Glutamatergic neuron (in vitro differentiated cells): ENCODE data around the gene CDH23. TPM values are rescaled to one million over a fixed set of nuclear protein-coding genes. Genes with fewer than 3 reads are reported as not detected.

Source experiments
- DNase-seq: peaks from one replicate; pipeline ENCODE4 v3.0.0; 2022
- H3K27ac Mint-ChIP-seq: one replicate; pipeline ENCODE4 v1.8.0; 2020; ENCODE audit warnings: mild to moderate bottlenecking, mixed read lengths, inconsistent platforms; ENCODE audit not compliant: unreplicated experiment
- H3K27me3 Mint-ChIP-seq: one replicate; pipeline ENCODE4 v1.8.0; 2020; ENCODE audit warnings: mild to moderate bottlenecking, moderate library complexity, mixed read lengths, inconsistent platforms; ENCODE audit not compliant: unreplicated experiment
- H3K36me3 Mint-ChIP-seq: one replicate; pipeline ENCODE4 v1.8.0; 2020; ENCODE audit warnings: mild to moderate bottlenecking, mixed read lengths, inconsistent platforms; ENCODE audit not compliant: unreplicated experiment
- H3K4me1 Mint-ChIP-seq: one replicate; pipeline ENCODE4 v1.8.0; 2020; ENCODE audit warnings: mild to moderate bottlenecking, low read depth, mixed read lengths, inconsistent platforms; ENCODE audit not compliant: unreplicated experiment
- H3K4me3 Mint-ChIP-seq: one replicate; pipeline ENCODE4 v1.8.0; 2020; ENCODE audit warnings: mild to moderate bottlenecking, mixed read lengths, inconsistent platforms; ENCODE audit not compliant: unreplicated experiment
- H3K9me3 Mint-ChIP-seq: one replicate; pipeline ENCODE4 v1.8.0; 2020; ENCODE audit warnings: mild to moderate bottlenecking, moderate library complexity, mixed read lengths, inconsistent platforms; ENCODE audit not compliant: unreplicated experiment
- total RNA-seq: library from RNA; stranded (reverse); fragmentation: NEBNext Ultra II Directional; extraction: Animal tissue kit (Norgen Biotek cat#: 25700); gene quantifications from one replicate; pipeline ENCODE4 v1.2.1, GENCODE V29; 2021; ENCODE audit not compliant: unreplicated experiment
- TF ChIP-seq, protein P1 (sequence below): fragments of 200-600 bp; sonication (generic); IDR thresholded peaks from one replicate; pipeline ENCODE4 v1.5.0; 2021; ENCODE audit not compliant: partially characterized antibody, unreplicated experiment

Gene CDH23
- total RNA-seq, 1 donor from 2014 or later = 2.0 TPM

DNA sequence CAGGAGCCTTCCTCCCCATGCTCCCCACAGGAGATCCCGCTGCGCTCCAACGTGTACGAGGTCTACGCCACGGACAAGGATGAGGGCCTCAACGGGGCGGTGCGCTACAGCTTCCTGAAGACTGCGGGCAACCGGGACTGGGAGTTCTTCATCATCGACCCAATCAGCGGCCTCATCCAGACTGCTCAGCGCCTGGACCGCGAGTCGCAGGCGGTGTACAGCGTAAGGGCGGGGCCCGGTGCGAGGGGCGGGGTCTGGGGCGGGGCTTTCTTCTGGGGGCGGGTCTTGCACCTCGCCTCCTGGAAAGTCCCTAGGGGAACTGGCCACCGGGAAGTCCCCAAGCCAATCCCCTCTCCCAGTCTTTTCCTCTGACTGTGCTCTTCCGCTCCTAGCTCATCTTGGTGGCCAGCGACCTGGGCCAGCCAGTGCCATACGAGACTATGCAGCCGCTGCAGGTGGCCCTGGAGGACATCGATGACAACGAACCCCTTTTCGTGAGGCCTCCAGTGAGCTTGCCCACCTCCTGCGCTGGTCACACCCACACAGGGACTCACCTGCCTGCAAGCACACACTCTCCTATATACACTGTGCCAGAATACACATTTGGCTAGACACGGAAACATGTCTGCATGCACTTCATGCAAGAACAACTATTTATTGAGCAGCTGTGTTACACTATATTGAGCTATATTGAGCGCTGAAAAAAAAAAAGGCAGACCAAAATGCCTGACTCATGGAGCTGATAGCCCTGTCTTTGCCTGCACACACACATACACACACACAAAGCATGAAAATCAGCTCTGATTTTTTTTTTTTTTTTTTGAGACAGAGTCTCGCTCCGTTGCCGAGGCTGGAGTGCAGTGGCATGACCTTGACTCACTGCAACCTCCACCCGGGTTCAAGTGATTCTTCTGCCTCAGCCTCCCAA is 409.3 kb downstream of the CDH23 start:
- Mint-ChIP-seq H3K4me1 (peaks cover 12% of the 10 kb centered on the region), H3K36me3 (peaks cover 4% of the 10 kb centered on the region), H3K4me3 (no peak overlapping the region), H3K9me3 (peaks cover 4% of the 10 kb centered on the region), H3K27ac (no peak overlapping the region), H3K27me3 (peaks cover 14% of the 10 kb centered on the region)
- TF ChIP-seq, protein P1, sequence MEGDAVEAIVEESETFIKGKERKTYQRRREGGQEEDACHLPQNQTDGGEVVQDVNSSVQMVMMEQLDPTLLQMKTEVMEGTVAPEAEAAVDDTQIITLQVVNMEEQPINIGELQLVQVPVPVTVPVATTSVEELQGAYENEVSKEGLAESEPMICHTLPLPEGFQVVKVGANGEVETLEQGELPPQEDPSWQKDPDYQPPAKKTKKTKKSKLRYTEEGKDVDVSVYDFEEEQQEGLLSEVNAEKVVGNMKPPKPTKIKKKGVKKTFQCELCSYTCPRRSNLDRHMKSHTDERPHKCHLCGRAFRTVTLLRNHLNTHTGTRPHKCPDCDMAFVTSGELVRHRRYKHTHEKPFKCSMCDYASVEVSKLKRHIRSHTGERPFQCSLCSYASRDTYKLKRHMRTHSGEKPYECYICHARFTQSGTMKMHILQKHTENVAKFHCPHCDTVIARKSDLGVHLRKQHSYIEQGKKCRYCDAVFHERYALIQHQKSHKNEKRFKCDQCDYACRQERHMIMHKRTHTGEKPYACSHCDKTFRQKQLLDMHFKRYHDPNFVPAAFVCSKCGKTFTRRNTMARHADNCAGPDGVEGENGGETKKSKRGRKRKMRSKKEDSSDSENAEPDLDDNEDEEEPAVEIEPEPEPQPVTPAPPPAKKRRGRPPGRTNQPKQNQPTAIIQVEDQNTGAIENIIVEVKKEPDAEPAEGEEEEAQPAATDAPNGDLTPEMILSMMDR = no peak
- DNase-seq = no peak

- DNase-seq = no peak
- Mint-ChIP-seq H3K4me1 (peaks cover 12% of the 10 kb centered on the region), H3K9me3 (peaks cover 4% of the 10 kb centered on the region), H3K27ac (no peak overlapping the region), H3K4me3 (no peak overlapping the region), H3K27me3 (peaks cover 14% of the 10 kb centered on the region), H3K36me3 (peaks cover 4% of the 10 kb centered on the region)
- TF ChIP-seq, protein P1 = no peak
Measured at GRCh38 chr10:71806704-71807556, 410.2 kb downstream of the CDH23 start.

- no peak for DNase-seq
- Mint-ChIP-seq H3K9me3 (peaks cover 4% of the 10 kb centered on the region), H3K4me3 (no peak overlapping the region), H3K27ac (no peak overlapping the region), H3K4me1 (peaks cover 12% of the 10 kb centered on the region), H3K27me3 (peaks cover 16% of the 10 kb centered on the region), H3K36me3 (peaks cover 4% of the 10 kb centered on the region)
- TF ChIP-seq, protein P1 = no peak
Measured at GRCh38 chr10:71807557-71808510, 411.1 kb downstream of the CDH23 start.

DNA sequence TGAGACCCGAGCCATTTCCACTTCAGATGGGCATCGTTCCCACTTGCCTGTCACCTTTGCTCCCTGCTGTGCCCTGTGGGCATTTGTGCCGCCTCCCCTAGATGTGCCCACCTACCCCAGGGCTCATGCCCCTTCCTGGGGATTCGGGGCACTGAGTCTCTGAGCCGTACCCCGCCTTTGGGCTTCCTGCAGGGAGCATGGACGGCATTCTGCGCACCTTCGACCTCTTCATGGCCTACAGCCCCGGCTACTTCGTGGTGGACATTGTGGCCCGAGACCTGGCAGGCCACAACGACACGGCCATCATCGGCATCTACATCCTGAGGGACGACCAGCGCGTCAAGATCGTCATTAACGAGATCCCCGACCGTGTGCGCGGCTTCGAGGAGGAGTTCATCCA is 412.9 kb downstream of the CDH23 start:
- Mint-ChIP-seq H3K27ac (no peak overlapping the region), H3K4me1 (peaks cover 8% of the 10 kb centered on the region), H3K36me3 (peaks cover 4% of the 10 kb centered on the region), H3K27me3 (peaks cover 16% of the 10 kb centered on the region), H3K9me3 (peaks cover 8% of the 10 kb centered on the region), H3K4me3 (no peak overlapping the region)
- DNase-seq = no peak
- TF ChIP-seq, protein P1 = no peak
